Measurements from ENCODE around the gene ZNF865.

Gene ZNF865

DNA sequence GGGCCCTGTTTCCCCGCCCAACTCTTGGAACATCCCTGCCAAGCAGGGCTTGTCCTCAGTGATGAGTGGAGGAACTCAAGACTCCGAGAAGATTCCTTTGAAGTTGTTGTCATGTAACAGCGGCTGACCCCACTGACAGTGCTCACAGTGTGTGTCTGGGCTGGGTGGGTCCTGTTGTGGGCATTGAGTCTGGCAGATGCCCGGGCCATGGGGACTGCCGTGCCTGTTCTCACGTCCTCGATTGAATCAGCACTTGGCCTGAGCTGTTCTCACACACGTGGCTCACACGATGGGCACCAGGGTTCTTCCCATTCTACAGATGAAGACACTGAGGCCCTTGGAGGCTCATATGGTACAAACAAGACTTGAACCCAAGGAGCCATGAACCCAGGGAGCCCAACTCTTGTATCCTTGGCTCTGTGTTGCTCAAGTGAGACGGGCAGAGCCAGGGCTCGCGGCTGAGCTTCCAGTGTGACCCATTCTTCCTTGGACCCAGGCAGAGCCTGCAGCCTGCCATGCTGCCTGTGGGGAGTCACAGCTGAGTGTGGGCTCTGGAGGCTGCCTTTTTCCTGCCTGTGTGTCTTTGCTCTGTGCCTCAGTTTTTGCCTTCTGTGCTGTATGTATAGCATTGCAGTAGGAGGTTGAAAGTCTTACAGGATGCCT is 61.0 kb downstream of the ZNF865 start:
- no peak for TF ChIP-seq TAF1 (IDR thresholded peaks at IDR 0.05; ENCODE audit: borderline replicate concordance, insufficient read depth, low read length)
- no peak for TF ChIP-seq SIN3A (IDR thresholded peaks at IDR 0.05; ENCODE audit: borderline replicate concordance, insufficient read depth, low read length)
- no peak for TF ChIP-seq FOXP2 (optimal IDR thresholded peaks at IDR 0.05; ENCODE audit: borderline replicate concordance, extremely low read depth, extremely low read length, insufficient read depth)
- TF ChIP-seq POLR2AphosphoS5 (IDR thresholded peaks at IDR 0.05; ENCODE audit: low read depth, low read length): no peak
- TF ChIP-seq, protein P1, sequence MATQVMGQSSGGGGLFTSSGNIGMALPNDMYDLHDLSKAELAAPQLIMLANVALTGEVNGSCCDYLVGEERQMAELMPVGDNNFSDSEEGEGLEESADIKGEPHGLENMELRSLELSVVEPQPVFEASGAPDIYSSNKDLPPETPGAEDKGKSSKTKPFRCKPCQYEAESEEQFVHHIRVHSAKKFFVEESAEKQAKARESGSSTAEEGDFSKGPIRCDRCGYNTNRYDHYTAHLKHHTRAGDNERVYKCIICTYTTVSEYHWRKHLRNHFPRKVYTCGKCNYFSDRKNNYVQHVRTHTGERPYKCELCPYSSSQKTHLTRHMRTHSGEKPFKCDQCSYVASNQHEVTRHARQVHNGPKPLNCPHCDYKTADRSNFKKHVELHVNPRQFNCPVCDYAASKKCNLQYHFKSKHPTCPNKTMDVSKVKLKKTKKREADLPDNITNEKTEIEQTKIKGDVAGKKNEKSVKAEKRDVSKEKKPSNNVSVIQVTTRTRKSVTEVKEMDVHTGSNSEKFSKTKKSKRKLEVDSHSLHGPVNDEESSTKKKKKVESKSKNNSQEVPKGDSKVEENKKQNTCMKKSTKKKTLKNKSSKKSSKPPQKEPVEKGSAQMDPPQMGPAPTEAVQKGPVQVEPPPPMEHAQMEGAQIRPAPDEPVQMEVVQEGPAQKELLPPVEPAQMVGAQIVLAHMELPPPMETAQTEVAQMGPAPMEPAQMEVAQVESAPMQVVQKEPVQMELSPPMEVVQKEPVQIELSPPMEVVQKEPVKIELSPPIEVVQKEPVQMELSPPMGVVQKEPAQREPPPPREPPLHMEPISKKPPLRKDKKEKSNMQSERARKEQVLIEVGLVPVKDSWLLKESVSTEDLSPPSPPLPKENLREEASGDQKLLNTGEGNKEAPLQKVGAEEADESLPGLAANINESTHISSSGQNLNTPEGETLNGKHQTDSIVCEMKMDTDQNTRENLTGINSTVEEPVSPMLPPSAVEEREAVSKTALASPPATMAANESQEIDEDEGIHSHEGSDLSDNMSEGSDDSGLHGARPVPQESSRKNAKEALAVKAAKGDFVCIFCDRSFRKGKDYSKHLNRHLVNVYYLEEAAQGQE (IDR thresholded peaks at IDR 0.05; ENCODE audit: insufficient read depth in 1 of 2, low read depth in 2 of 2, low read length in 2 of 2): no peak

Data from PFSK-1 (cell line).